Measurements from ENCODE around the gene MYO18A. TPM values are rescaled to one million over a fixed set of nuclear protein-coding genes. Genes with fewer than 3 reads are reported as not detected.

MYO18A gene
- polyA plus RNA-seq, 1 donor = 292 TPM

- no peak for DNase-seq (ENCODE audit: low read depth)
These were observed 14.2 kb downstream of the MYO18A start for GRCh38 chr17:29165800-29166506.

- no peak for DNase-seq (ENCODE audit: low read depth)
These were observed 14.9 kb downstream of the MYO18A start for GRCh38 chr17:29165261-29165660.

DNA sequence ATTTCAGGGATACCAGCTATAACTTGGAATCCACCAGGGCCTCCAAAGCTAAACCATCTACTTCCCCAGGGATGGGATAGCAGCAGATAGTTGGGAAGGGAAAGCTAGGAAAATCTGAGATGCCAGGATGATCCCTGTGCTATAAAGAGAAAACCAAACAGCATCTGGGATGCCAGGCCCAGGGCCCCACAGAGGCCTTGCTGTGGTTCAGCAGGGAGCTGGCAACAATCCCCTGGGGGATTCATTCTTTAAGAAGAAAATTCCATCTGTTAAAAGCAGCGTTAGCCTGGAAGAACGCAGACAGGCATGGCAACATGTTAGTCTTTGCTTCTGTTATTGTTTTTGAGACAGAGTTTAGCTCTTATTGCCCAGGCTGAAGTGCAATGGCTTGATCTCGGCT is 16.6 kb downstream of the MYO18A start:
- no peak for DNase-seq (ENCODE audit: low read depth)

DNA sequence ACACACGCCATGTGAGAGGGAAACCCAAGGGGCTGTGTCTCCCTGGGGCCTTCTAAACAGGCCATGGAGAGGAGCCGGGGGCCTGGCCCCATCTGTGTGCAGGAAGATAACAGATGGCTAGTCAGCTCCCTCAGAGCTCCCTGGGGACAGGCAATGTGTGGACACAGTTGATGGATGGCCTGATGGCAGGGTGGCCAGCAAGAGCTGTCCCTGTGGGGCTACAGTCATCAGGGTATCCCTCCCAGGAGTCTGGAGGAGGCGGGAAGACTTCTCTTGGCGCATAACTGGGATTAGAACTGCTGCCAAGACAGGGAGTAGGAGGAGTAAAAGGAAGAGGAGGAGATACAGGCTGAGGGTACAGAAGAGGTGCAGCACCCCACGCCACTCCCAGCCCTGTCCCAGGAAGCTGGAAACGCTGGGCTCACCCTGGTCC is 17.3 kb downstream of the MYO18A start:
- no peak for DNase-seq (ENCODE audit: low read depth)

- DNase-seq (ENCODE audit: low read depth) = no peak
These were observed 17.9 kb downstream of the MYO18A start for GRCh38 chr17:29162082-29162908.

GRCh38 chr17:29160253-29160652 is 19.9 kb downstream of the MYO18A start:
- DNase-seq (ENCODE audit: low read depth) = no peak

GRCh38 chr17:29159306-29159860 is 20.8 kb downstream of the MYO18A start:
- no peak for DNase-seq (ENCODE audit: low read depth)

DNA sequence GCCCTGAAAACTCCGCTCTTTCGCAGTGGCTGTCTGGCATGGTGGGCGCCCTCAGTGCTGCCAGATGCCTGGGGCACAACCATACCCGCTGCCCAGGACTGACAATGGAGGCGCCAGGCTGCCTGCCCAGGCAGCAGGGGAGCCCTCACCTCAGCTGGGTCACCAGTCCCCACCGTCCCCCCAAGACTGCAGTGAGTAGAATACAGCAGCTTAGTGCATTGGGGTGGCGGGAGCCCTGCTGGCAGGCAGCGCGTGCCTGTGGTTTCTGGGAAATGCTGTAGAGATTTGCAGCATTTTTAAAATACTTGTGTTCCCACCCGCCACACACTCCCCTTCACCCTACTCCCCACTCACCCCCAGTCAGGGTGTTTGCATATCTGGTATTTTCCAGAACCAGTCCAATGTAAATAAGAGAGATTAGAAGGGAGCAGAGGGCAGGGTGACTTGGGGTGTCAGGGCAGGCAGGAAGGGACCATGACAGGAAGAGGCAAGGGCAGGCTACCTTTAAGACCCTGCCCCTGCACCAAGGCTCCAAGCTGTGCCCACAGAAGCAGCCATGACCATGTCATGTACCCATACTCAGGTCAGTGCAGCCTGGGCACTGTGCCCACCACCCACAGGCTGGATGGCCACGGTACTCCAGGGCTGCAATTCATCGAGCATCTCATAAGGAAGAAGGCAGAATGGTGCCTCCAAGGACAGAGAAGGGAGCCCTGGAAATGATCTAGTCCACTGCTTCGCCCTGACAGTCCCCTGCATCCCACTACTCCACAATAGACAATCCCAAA is 21.5 kb downstream of the MYO18A start:
- no peak for DNase-seq (ENCODE audit: low read depth)

GRCh38 chr17:29158096-29158487 is 22.1 kb downstream of the MYO18A start:
- no peak for DNase-seq (ENCODE audit: low read depth)

- no peak for DNase-seq (ENCODE audit: low read depth)
These were observed 22.9 kb downstream of the MYO18A start for GRCh38 chr17:29157310-29157709.

DNA sequence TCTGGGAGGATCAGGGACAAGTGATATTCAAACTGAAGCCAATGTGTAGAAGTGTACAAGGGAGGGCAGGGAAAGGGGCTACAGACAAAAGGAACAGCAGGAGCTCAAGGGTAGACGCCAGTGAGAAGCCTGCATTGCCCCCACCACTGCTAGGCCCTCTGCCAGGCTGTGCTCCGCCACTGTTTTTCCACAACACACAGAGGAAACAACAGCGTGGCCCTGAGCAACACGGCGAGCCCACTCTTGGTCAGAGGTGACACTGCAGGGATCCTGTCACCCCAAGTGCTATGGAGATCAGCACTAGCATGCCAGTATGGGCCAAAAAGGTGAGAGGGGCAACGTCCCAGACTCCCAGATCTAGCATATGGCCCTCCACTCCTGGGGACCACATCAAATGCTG is 23.4 kb downstream of the MYO18A start:
- no peak for DNase-seq (ENCODE audit: low read depth)

- no peak for DNase-seq (ENCODE audit: low read depth)
These were observed 24.2 kb downstream of the MYO18A start for GRCh38 chr17:29155966-29156338.

GRCh38 chr17:29155227-29155965 is 24.8 kb downstream of the MYO18A start:
- no peak for DNase-seq (ENCODE audit: low read depth)

- no peak for DNase-seq (ENCODE audit: low read depth)
These were observed 25.5 kb downstream of the MYO18A start for GRCh38 chr17:29154516-29155226.

DNA sequence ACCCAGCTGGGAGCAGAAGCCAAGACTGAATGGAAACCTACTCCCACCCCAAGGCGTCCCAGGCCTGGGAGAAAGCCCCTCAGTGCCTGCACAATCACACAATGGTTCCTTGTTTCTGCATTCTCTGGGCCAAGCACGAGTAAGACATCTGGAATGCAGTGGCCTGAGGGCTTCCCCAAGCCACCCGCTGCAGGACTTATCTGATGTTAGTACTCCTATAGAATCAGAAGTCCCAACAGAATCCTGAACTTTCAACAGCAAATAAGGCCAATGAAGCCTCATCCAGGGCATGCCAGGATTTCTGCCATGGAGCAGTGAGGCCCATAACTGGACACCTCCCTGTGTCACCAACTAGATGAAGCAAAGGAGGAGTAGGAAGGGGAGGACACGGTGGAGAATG is 28.6 kb downstream of the MYO18A start:
- DNase-seq (ENCODE audit: low read depth) = no peak

DNA sequence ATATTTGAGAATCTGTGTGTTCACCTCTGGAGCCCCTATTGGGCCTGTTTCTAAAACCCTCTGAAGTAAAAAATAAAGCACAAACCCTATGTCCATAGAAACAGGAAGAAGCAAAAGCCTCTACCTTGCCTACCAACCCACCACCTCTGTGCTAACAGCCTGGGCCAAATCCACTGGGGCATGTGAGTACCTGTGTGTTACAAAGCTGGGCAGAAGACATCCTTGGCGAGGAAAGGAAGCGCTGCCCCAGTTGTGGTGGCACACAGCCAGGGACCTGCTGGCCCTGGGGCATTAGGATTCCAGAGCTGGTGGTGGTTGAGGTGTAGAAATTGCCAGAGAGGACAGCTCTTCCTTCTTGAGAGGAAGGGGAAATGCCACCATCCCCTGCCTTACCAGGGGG is 30.0 kb downstream of the MYO18A start:
- DNase-seq (ENCODE audit: low read depth) = no peak

GRCh38 chr17:29149431-29150064 is 30.6 kb downstream of the MYO18A start:
- DNase-seq (ENCODE audit: low read depth) = no peak

DNA sequence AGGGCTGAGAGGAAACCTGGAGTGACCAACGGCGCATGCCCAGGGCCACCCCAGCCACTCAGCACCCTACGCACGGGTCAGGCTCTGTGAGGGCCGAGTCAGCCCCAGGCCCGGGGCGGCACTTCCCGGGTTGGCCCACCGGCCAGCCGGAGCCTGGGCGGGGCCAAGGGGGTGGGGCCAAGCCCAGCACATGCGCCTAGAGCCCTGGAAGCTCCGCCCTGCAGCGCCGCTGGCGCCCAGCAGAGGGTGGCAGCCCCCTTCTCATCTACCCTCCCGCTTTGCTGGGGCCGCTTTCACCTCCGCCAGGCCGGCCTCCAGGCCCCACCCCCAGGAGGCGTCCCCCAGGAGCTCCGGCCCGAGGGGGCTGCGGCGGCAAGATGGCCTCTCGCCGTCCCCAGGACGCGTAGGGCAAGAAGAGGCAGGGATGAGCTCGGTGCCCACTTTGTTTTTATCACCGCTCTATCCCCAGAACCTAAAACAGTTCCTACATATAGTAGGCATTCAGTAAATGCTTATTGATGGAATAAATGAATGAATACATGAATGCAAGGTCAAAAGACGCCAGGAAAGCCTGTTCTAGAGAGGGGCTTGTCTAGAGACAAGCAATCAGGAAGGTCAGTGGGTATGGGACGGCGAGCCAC is 31.3 kb downstream of the MYO18A start:
- DNase-seq (ENCODE audit: low read depth) = peak; percentile 72

GRCh38 chr17:29148257-29148789 is 31.9 kb downstream of the MYO18A start:
- no peak for DNase-seq (ENCODE audit: low read depth)

All from forelimb muscle (tissue), 1 donor.